Amniotic stem cell (primary cell): Measurements from ENCODE around the gene PSPN.

Experiments used
- DNase-seq: peaks from one replicate; lab custom pipeline; 2025; lab: John Stamatoyannopoulos, UW

Gene PSPN, protein sequence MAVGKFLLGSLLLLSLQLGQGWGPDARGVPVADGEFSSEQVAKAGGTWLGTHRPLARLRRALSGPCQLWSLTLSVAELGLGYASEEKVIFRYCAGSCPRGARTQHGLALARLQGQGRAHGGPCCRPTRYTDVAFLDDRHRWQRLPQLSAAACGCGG

DNA sequence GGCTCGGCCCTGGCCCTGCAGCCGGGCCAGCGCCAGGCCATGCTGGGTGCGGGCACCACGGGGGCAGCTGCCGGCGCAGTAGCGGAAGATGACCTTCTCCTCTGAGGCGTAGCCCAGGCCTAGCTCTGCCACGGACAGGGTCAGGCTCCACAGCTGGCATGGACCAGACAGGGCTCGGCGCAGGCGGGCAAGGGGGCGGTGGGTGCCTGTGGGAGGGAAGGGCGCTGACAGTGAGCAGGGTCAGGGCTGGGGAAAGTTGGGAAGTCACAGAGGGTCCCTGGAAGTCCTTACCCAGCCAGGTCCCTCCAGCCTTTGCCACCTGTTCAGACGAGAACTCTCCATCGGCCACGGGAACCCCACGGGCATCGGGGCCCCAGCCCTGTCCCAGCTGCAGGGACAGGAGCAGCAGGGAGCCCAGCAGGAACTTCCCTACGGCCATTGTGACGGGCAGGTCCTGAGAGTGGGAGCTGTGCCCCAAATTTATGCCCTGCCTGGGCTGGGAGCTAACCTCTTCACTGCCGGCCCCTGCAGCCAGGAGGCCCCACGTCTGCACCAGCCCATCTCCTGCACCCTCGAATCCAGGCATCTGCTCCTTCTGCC is at the start of gene PSPN:
Gene PSPN, minus strand, starts transcription at position 523 of the 600 bp plus-strand sequence. Its CDS starts 84 bp downstream, at position 439.
- DNase-seq = no peak

- peak; percentile 100 for DNase-seq
These were observed 49.4 kb upstream of the PSPN start for GRCh38 chr19:6424939-6425731.

- DNase-seq = no peak
These were observed 48.6 kb upstream of the PSPN start, which contains the start of gene KHSRP for GRCh38 chr19:6424195-6424938. Gene KHSRP (minus strand): TSS chr19:6424811. CDS start chr19:6424701, 110 bp downstream.

DNA sequence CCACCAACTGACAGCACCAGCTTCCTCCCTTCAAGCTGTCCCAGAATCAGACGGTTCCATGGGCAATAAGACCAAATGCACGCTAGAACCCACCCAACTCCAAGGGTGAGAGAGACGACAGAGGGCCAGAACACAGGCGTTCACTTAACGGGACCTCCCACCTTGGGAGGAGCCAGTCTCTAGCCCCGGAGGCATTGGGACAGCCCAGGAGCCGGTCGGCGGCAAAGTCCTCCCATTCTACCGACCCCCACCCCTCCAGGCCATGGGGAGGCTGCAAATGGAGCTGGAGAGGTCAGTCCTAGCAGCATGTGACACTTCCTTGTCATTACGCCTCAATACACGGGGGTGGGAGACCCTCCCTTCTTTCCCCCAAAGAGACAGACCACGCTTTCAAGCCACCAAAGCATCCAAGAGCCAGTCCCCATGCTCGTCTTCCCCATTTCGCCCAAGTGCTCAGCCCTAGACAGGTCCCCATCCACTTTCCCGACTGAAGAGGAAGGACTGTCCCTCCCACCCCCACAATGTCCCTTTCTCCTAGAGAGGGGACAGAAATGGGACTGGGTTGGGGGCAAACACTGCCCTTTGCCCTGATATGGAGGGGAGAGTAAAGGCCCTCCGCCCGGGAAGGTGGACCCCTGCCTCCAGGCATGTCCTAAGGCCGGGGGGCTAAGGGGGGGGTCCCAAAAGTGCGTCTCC is 47.9 kb upstream of the PSPN start:
- no peak for DNase-seq

GRCh38 chr19:6421075-6422014 is 45.6 kb upstream of the PSPN start:
- DNase-seq = no peak

- no peak for DNase-seq
These were observed 42.8 kb upstream of the PSPN start for GRCh38 chr19:6418562-6418932.

DNA sequence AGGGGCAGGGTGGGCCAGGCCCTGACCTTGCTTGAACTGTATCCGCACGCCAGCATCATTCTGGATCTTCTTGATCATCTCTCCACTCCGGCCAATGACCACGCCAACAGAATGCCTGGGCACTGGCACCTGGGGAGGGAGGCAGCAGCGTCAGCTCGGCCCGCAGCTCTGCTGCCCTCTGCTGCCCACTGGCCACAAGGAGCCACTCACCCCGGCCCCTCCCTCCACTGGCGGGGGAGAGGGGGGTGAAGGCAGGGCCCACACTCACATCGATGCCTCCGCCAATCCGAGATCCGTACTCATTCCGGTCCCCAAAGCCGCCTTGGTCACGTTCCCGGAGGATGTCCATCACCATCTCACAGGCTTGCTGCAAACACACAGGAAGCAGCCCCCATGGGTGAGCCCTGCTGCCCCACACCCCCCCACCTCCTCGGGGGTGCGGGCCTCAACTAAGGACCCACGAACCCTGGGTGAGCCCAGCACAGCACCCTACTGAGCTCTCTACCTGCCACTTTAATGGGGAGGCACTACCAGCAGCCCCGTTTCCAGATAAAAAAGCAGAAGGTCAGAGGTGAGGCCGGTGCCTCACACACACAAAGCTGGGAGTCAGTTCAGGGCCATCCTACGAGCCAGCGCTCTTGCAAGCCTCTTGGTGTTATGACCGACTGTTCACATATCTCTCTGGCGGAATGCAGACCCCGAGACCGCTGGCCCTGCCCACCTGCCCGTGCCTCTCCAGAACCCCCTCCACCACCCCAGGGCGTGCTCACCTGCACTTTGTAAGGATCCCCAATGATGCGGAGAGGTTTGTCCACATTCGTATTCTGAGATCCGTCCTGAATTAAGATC is 42.2 kb upstream of the PSPN start:
- no peak for DNase-seq

GRCh38 chr19:6416658-6417405 is 41.1 kb upstream of the PSPN start:
- DNase-seq = no peak

DNA sequence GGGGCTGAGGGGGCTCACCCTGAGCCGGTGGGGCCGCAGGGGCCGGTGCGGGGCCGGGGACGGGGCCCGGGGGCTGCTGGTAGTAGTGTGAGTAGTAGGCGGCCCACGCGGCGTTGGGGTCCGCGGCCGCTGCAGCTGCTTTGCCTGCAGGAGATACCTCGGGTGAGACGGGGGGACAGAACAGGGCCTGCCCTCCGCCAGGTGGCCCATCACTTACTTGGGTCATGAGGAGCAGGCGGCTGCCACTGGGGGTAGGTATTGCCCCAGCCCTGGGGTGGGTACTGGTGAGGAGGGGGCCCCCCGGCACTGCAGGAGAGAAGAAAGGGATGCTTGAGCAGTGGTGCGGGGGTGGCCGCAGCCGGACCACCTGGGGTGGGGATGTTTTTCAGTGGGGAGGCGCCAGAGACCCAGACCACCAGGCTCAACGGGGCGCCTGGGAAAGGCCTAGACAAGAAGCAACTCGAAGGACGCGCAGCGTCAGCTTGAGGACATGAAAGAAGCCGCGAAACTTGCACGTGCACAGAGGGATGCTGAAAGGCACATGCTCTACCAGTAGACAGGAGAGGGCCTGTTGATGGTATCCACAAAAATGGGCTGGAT is 40.0 kb upstream of the PSPN start:
- DNase-seq = no peak

DNA sequence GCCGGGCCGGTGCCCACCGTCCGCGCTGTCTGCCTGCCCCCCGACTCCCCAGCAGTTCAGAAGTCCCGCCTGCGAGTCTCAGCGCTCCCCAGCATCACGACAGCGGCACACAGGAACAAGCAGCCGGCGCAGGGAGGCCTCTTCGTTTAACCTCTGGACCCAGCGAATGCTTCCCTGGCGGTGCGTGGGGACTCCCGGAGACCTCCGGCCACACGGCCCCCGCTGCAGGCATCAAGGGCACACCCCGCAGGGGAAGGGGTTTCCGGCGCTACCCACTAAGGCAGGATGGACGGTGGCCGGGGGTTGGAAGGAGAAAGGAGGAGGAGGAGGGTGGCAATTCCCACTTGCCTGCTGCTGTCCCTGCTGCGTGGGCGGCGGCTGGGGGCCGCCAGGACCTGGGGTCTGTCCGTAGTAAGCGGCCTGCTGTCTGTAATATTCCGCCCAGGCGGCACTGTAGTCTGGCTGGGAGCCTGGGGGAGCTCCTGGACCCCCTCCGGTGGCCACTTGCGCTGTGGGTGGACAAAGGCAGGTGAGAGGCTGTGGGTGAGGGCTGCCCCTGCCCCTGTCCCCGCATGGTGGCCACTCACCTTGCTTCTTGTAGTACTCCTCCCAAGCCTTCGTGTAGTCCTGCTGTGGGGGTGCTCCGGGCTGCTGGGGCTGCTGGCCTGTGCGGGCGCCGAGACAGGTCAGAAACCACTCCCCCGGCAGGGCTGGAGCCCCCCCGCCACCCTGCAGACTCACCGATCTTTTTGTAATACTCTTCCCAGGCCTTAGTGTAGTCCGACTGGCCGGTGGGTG is 39.3 kb upstream of the PSPN start:
- no peak for DNase-seq

- DNase-seq = no peak
These were observed 38.2 kb upstream of the PSPN start for GRCh38 chr19:6413721-6414643.

GRCh38 chr19:6413291-6413690 is 37.6 kb upstream of the PSPN start:
- DNase-seq = no peak

- no peak for DNase-seq
These were observed 36.8 kb upstream of the PSPN start for GRCh38 chr19:6412447-6413091.

- DNase-seq = no peak
These were observed 36.3 kb upstream of the PSPN start for GRCh38 chr19:6412061-6412446.

DNA sequence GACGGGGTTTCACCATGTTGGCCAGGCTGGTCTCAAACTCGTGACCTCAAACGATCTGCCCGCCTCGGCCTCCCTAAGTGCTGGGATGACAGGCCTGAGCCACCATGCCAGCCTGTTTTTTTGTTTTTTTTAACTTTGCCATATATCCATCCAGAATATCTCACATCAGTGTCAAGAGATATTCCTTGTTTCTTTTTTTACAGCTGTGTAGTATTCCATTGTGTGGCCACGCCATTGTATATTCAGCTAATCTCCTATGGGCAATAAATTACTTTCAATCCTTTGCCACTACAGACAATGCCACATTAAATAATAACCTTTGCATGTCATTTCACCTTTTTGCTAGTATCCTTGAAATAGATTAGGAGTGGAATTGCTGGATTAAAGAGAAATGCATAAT is 33.6 kb upstream of the PSPN start:
- DNase-seq = no peak

DNA sequence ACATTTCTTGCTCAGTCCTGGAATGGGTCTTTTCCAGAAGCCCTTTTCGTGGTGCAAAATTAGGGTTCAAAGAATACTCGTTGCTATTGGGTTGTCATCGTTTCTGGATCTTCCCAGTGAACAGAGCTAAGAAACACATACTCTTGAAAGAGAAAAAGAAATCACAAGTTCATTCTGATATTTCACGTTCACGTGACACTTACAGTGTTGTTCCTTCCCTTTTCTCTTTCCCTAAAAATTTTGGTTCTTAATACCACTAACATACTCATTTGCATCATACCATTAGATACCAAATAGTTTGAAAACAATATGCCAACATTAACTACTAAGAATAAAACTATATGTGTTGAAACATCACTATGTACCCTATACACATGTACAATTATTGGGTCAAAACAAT is 30.7 kb upstream of the PSPN start:
- no peak for DNase-seq
